OCI-LY7 (cell line): ENCODE results near the gene FAM13A. TPM values are rescaled to one million over a fixed set of nuclear protein-coding genes. Genes with fewer than 3 reads are reported as not detected.

Experiments used
- BruUV-seq: library from RNA; stranded (reverse); fragments of 400-500 nt; replicated peaks from 2 replicates; lab custom pipeline; 2021; lab: Mats Ljungman, UMichigan
- CTCF ChIA-PET: fragments of 300-600 bp; sonication (Branson Sonifier 250); formaldehyde crosslinking; loops from one replicate; lab custom pipeline; 2022; ENCODE audit warnings: antibody characterized with exemption; ENCODE audit not compliant: unreplicated experiment; lab: Charles Lee
- POLR2A ChIA-PET: fragments of 300-600 bp; sonication (Branson Sonifier 250); formaldehyde crosslinking; loops from one replicate; lab custom pipeline; 2022; ENCODE audit warnings: antibody characterized with exemption; lab: Charles Lee
- DNase-seq: peaks from one replicate; pipeline ENCODE4 v3.0.0-alpha.2; 2015; ENCODE audit warnings: low spot score
- H2AFZ ChIP-seq: fragments of 200-600 bp; sonication (generic), shearing (Covaris generic); 2 replicates; pipeline ENCODE4 v1.6.1; 2014; ENCODE audit warnings: mild to moderate bottlenecking, antibody characterized with exemption, low read length, moderate library complexity
- H3K27ac ChIP-seq: fragments of 200-600 bp; sonication (generic); 2 replicates; pipeline ENCODE4 v1.5.1; 2014; ENCODE audit warnings: mixed run types, low read depth, mild to moderate bottlenecking, moderate library complexity, low read length, inconsistent platforms; ENCODE audit not compliant: poor library complexity, severe bottlenecking
- H3K36me3 ChIP-seq: fragments of 200-600 bp; sonication (generic); 2 replicates; pipeline ENCODE4 v1.6.1; 2014; ENCODE audit warnings: mild to moderate bottlenecking, antibody characterized with exemption, low read length, moderate library complexity, mixed read lengths; ENCODE audit not compliant: insufficient read depth
- H3K4me1 ChIP-seq: fragments of 200-600 bp; sonication (generic); 2 replicates; pipeline ENCODE4 v1.5.1; 2014; ENCODE audit warnings: mild to moderate bottlenecking, low read length; ENCODE audit not compliant: insufficient read depth, poor library complexity, severe bottlenecking
- H3K4me2 ChIP-seq: fragments of 200-600 bp; sonication (generic); 2 replicates; pipeline ENCODE4 v1.6.1; 2014; ENCODE audit warnings: mild to moderate bottlenecking, low read length
- H3K4me3 ChIP-seq: fragments of 200-600 bp; sonication (generic); 2 replicates; pipeline ENCODE4 v1.5.1; 2014; ENCODE audit warnings: mild to moderate bottlenecking, low read depth, low read length; ENCODE audit not compliant: poor library complexity, severe bottlenecking
- H3K79me2 ChIP-seq: fragments of 200-600 bp; sonication (generic); 2 replicates; pipeline ENCODE4 v1.6.1; 2016; ENCODE audit warnings: low read depth, mild to moderate bottlenecking, low read length, moderate library complexity, mixed read lengths; ENCODE audit not compliant: insufficient read depth
- H3K9me2 ChIP-seq: fragments of 200-600 bp; sonication (generic); 2 replicates; pipeline ENCODE4 v1.6.1; 2016; ENCODE audit warnings: mild to moderate bottlenecking, low read length, mixed read lengths; ENCODE audit not compliant: insufficient read depth
- H3K9me3 ChIP-seq: fragments of 200-600 bp; sonication (generic); 2 replicates; pipeline ENCODE4 v1.6.1; 2014; ENCODE audit warnings: mild to moderate bottlenecking, mixed run types, low read length, mixed read lengths
- H4K20me1 ChIP-seq: fragments of 200-600 bp; sonication (generic); 2 replicates; pipeline ENCODE4 v1.6.1; 2014; ENCODE audit warnings: mild to moderate bottlenecking, antibody characterized with exemption, low read length, moderate library complexity, mixed read lengths; ENCODE audit not compliant: insufficient read depth
- EZH2phosphoT487 ChIP-seq: fragments of 200-600 bp; sonication (generic); IDR thresholded peaks from 2 replicates; pipeline ENCODE4 v1.6.1; 2018; ENCODE audit warnings: low read depth, borderline replicate concordance, mild to moderate bottlenecking, mixed run types, antibody characterized with exemption, low read length, moderate library complexity, mixed read lengths
- intact Hi-C: fragments of 100-400 bp; cut with micrococcal nuclease; formaldehyde crosslinking; loops from one replicate; pipeline ENCODE4 v1.10.0; 2022; ENCODE audit not compliant: unreplicated experiment
- total RNA-seq, 2 experiments: library from RNA; depleted of rRNA in 1 of 2; stranded (reverse); fragments of >200 nt in 1 of 2; shearing (Covaris generic) in 1 of 2; gene quantifications; 2 replicates each; pipeline ENCODE4 v1.2.3, GENCODE V29; 2014 to 2022
- TF ChIP-seq, protein P1 (sequence below): fragments of 200-600 bp; sonication (generic); conservative IDR thresholded peaks from 2 replicates; pipeline ENCODE4 v1.5.1; 2014; ENCODE audit warnings: mild to moderate bottlenecking, antibody characterized with exemption, low read length, moderate library complexity, mixed read lengths

The FAM13A gene
- total RNA-seq, 2 experiments from 2014 or later, result not detected

DNA sequence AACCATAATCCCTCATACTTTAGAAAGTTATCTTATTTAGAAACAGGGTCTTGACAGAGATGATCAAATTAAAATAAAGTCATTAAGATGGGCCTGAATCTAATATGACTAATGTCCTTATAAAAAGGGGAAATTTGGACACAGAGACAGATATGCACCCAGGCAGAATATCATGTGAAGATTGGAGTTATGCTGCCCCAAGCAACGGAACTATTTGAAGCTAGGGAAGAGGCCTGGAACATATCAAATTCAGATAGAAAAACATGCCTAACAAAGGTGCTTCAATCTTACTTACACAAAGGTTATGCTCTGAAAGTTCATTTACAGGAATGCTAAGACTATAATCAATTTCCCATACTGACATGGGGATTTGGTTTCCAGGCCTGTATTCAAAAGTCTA is 246.7 kb downstream of the FAM13A start:
- H4K20me1 ChIP-seq, result no peaks in the 10 kb centered on the region
- no peak overlapping the region for H3K27ac ChIP-seq
- intact Hi-C loops, result no loop called here
- no peak overlapping the region for H3K4me3 ChIP-seq
- POLR2A ChIA-PET, result interaction anchor here (0.6 kb wide), 1 partner anchor 10 kb away, joined by 5 read pairs; no protein-coding TSS in a partner anchor
- no peaks in the 10 kb centered on the region for H3K36me3 ChIP-seq
- BruUV-seq, result no TSS peak
- no peaks in the 10 kb centered on the region for H3K9me3 ChIP-seq
- no peak for DNase-seq
- TF ChIP-seq, protein P1, sequence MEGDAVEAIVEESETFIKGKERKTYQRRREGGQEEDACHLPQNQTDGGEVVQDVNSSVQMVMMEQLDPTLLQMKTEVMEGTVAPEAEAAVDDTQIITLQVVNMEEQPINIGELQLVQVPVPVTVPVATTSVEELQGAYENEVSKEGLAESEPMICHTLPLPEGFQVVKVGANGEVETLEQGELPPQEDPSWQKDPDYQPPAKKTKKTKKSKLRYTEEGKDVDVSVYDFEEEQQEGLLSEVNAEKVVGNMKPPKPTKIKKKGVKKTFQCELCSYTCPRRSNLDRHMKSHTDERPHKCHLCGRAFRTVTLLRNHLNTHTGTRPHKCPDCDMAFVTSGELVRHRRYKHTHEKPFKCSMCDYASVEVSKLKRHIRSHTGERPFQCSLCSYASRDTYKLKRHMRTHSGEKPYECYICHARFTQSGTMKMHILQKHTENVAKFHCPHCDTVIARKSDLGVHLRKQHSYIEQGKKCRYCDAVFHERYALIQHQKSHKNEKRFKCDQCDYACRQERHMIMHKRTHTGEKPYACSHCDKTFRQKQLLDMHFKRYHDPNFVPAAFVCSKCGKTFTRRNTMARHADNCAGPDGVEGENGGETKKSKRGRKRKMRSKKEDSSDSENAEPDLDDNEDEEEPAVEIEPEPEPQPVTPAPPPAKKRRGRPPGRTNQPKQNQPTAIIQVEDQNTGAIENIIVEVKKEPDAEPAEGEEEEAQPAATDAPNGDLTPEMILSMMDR, result no peak
- no peak for TF ChIP-seq EZH2phosphoT487
- no peak overlapping the region for H3K4me2 ChIP-seq
- H3K79me2 ChIP-seq, result no peaks in the 10 kb centered on the region
- H3K9me2 ChIP-seq, result no peaks in the 10 kb centered on the region
- CTCF ChIA-PET, result no interaction called here
- no peaks in the 10 kb centered on the region for H3K4me1 ChIP-seq
- H2AFZ ChIP-seq, result no peak overlapping the region

GRCh38 chr4:88809576-88810219 is 247.3 kb downstream of the FAM13A start:
- H3K9me3 ChIP-seq, result no peaks in the 10 kb centered on the region
- no peaks in the 10 kb centered on the region for H3K79me2 ChIP-seq
- DNase-seq, result no peak
- intact Hi-C loops, result no loop called here
- H3K27ac ChIP-seq, result no peak overlapping the region
- TF ChIP-seq, protein P1, result no peak
- TF ChIP-seq EZH2phosphoT487, result no peak
- H3K36me3 ChIP-seq, result no peaks in the 10 kb centered on the region
- no peak overlapping the region for H3K4me3 ChIP-seq
- ChIA-PET POLR2A (interaction anchor here (0.6 kb wide), 1 partner anchor 9 kb away, joined by 5 read pairs; no protein-coding TSS in a partner anchor), CTCF (no interaction called here)
- no peaks in the 10 kb centered on the region for H3K4me1 ChIP-seq
- no peaks in the 10 kb centered on the region for H3K9me2 ChIP-seq
- H3K4me2 ChIP-seq, result no peak overlapping the region
- no peak overlapping the region for H2AFZ ChIP-seq
- H4K20me1 ChIP-seq, result no peaks in the 10 kb centered on the region
- no TSS peak for BruUV-seq

DNA sequence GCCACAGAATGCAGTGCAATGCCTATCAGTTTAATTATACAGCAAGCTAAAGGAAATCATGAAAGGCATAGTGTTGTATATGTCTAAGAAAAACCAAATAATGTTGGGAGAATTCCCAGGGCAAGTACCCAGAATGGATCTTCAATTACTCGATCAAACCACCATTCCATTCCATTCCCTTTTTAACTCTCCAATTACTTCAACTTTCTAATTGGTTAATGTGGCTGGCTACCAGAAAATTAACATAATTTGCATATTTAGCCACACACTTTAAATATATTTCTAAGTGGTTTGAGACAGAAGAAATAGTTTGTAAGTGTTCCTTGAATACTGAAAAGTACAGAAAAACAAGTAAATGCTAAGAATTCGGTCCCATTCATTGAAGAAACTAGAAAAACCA is 247.9 kb downstream of the FAM13A start:
- no TSS peak for BruUV-seq
- H3K4me3 ChIP-seq, result no peak overlapping the region
- no peaks in the 10 kb centered on the region for H3K9me3 ChIP-seq
- H4K20me1 ChIP-seq, result no peaks in the 10 kb centered on the region
- H3K4me2 ChIP-seq, result no peak overlapping the region
- no peak overlapping the region for H2AFZ ChIP-seq
- DNase-seq, result no peak
- no peak for TF ChIP-seq EZH2phosphoT487
- TF ChIP-seq, protein P1, result no peak
- ChIA-PET POLR2A (no interaction called here), CTCF (no interaction called here)
- H3K79me2 ChIP-seq, result no peaks in the 10 kb centered on the region
- no peak overlapping the region for H3K27ac ChIP-seq
- H3K9me2 ChIP-seq, result no peaks in the 10 kb centered on the region
- H3K36me3 ChIP-seq, result no peaks in the 10 kb centered on the region
- intact Hi-C loops, result no loop called here
- no peaks in the 10 kb centered on the region for H3K4me1 ChIP-seq
